Measurements from ENCODE around the gene SND1. TPM values are rescaled to one million over a fixed set of nuclear protein-coding genes. Genes with fewer than 3 reads are reported as not detected.

The SND1 gene
- polyA plus RNA-seq (ENCODE audit: insufficient read length) = 156 TPM
- long read RNA-seq, donor 1, transcript SND1-203 (2 exons, 793 nt) = minor isoform, 8 of 75 reads
- long read RNA-seq, donor 1, transcript SND1-201 (24 exons, 3,476 nt) = major isoform, 16 of 75 reads
- long read RNA-seq, donor 1, partial matches to known transcripts = 50 of 75 reads
- long read RNA-seq, donor 1, other reads (novel, unspliced or antisense) = 0 of 75 reads
- long read RNA-seq, donor 2, transcript SND1-201 (24 exons, 3,476 nt) = major isoform, 23 of 52 reads
- long read RNA-seq, donor 2, transcript SND1-203 (2 exons, 793 nt) = minor isoform, 7 of 52 reads
- long read RNA-seq, donor 2, partial matches to known transcripts = 21 of 52 reads
- long read RNA-seq, donor 2, other reads (novel, unspliced or antisense) = 0 of 52 reads
- long read RNA-seq, donor 3, transcript SND1-201 (24 exons, 3,476 nt) = major isoform, 16 of 43 reads
- long read RNA-seq, donor 3, partial matches to known transcripts = 23 of 43 reads
- long read RNA-seq, donor 3, other reads (novel, unspliced or antisense) = 0 of 43 reads
- long read RNA-seq, donor 4, partial matches to known transcripts = 0 of 1 reads
- long read RNA-seq, donor 4, other reads (novel, unspliced or antisense) = 0 of 1 reads
- long read RNA-seq, donor 5, transcript SND1-201 (24 exons, 3,476 nt) = major isoform, 15 of 62 reads
- long read RNA-seq, donor 5, partial matches to known transcripts = 47 of 62 reads
- long read RNA-seq, donor 5, other reads (novel, unspliced or antisense) = 0 of 62 reads
- long read RNA-seq, donor 6, transcript SND1-201 (24 exons, 3,476 nt) = major isoform, 24 of 119 reads
- long read RNA-seq, donor 6, transcript SND1-203 (2 exons, 793 nt) = minor isoform, 15 of 119 reads
- long read RNA-seq, donor 6, partial matches to known transcripts = 80 of 119 reads
- long read RNA-seq, donor 6, other reads (novel, unspliced or antisense) = 0 of 119 reads
- long read RNA-seq, donor 7, transcript SND1-201 (24 exons, 3,476 nt) = major isoform, 28 of 86 reads
- long read RNA-seq, donor 7, transcript SND1-203 (2 exons, 793 nt) = minor isoform, 7 of 86 reads
- long read RNA-seq, donor 7, partial matches to known transcripts = 51 of 86 reads
- long read RNA-seq, donor 7, other reads (novel, unspliced or antisense) = 0 of 86 reads
- long read RNA-seq, donor 8, transcript SND1-201 (24 exons, 3,476 nt) = major isoform, 10 of 12 reads
- long read RNA-seq, donor 8, partial matches to known transcripts = 0 of 12 reads
- long read RNA-seq, donor 8, other reads (novel, unspliced or antisense) = 0 of 12 reads

- DNase-seq = peak; percentile 99
Observed at GRCh38 chr7:127651556-127652332, at the start of gene SND1. SND1 (plus strand) TSS chr7:127652194; CDS start chr7:127652374, 180 bp downstream.

- DNase-seq = no peak
Observed at GRCh38 chr7:127608446-127608845, 43.5 kb upstream of the SND1 start.

GRCh38 chr7:127609297-127609696 is 42.7 kb upstream of the SND1 start:
- no peak for DNase-seq

- no peak for DNase-seq
Observed at GRCh38 chr7:127612263-127612662, 39.7 kb upstream of the SND1 start.

- DNase-seq = no peak
Observed at GRCh38 chr7:127616724-127617123, 35.3 kb upstream of the SND1 start.

GRCh38 chr7:127618042-127618441 is 34.0 kb upstream of the SND1 start, which contains the start of gene PAX4:
PAX4 (minus strand) TSS chr7:127618142; CDS start chr7:127615928, 2,214 bp downstream.
- DNase-seq = no peak

GRCh38 chr7:127618775-127619174 is 33.2 kb upstream of the SND1 start:
- DNase-seq = no peak

- DNase-seq = no peak
Observed at GRCh38 chr7:127619681-127620405, 32.2 kb upstream of the SND1 start.

- DNase-seq = no peak
Observed at GRCh38 chr7:127620406-127621233, 31.4 kb upstream of the SND1 start.

- no peak for DNase-seq
Observed at GRCh38 chr7:127625331-127625730, 26.7 kb upstream of the SND1 start.

- DNase-seq = no peak
Observed at GRCh38 chr7:127628445-127628844, 23.5 kb upstream of the SND1 start.

- DNase-seq = no peak
Observed at GRCh38 chr7:127629268-127629854, 22.6 kb upstream of the SND1 start.

- no peak for DNase-seq
Observed at GRCh38 chr7:127632276-127632910, 19.6 kb upstream of the SND1 start.

GRCh38 chr7:127635659-127636285 is 16.2 kb upstream of the SND1 start:
- no peak for DNase-seq

GRCh38 chr7:127638197-127638596 is 13.8 kb upstream of the SND1 start:
- DNase-seq = no peak

- DNase-seq = no peak
Observed at GRCh38 chr7:127644484-127644883, 7.5 kb upstream of the SND1 start.

GRCh38 chr7:127647636-127648035 is 4.4 kb upstream of the SND1 start:
- DNase-seq = no peak

GRCh38 chr7:127648986-127649385 is 3.0 kb upstream of the SND1 start:
- DNase-seq = no peak

Measured in left kidney (tissue), 8 donors.